ENCODE measurements around the gene GPR161. TPM values are rescaled to one million over a fixed set of nuclear protein-coding genes. Genes with fewer than 3 reads are reported as not detected.

GPR161 gene
- total and polyA plus RNA-seq, 9 of the 15 experiments (the other 6 are each of a cell fraction or from before 2014, with no cell fraction given) = 0.15 to 2.4 (median 0.76) TPM

- TF ChIP-seq PATZ1 (CRISPR knock-in tag; IDR thresholded peaks at IDR 0.05; ENCODE audit: borderline replicate concordance) = peak; percentile 25; the same call in 1 of the 2 replicates
- TF ChIP-seq FOXM1 (IDR thresholded peaks at IDR 0.05; ENCODE audit: low read depth) = peak; percentile 51; the same call in 1 of the 2 replicates
- TF ChIP-seq FOXM1 (CRISPR knock-in tag; IDR thresholded peaks at IDR 0.05; ENCODE audit: low read depth) = peak; percentile 48; the same call in 1 of the 2 replicates
- no peak for TF ChIP-seq HMG20A (CRISPR knock-in tag; conservative IDR thresholded peaks at IDR 0.05)
- no peak for TF ChIP-seq ZBTB8A (IDR thresholded peaks at IDR 0.05; ENCODE audit: partially characterized antibody)
- peak; percentile 51 for TF ChIP-seq TAF9B (IDR thresholded peaks at IDR 0.05; ENCODE audit: partially characterized antibody)
- peak; percentile 77 for TF ChIP-seq CEBPB (tag; IDR thresholded peaks at IDR 0.05)
- peak; percentile 84 for TF ChIP-seq ESRRA (IDR thresholded peaks at IDR 0.05; ENCODE audit: borderline replicate concordance, low read depth)
- TF ChIP-seq CREB5 (CRISPR knock-in tag; IDR thresholded peaks at IDR 0.05) = peak; percentile 89; the same call in 1 of the 2 replicates
- TF ChIP-seq RFX7 (CRISPR knock-in tag; IDR thresholded peaks at IDR 0.05) = no peak
- no peak for TF ChIP-seq PREB (CRISPR knock-in tag; IDR thresholded peaks at IDR 0.05)
- TF ChIP-seq E2F4 (CRISPR knock-in tag; IDR thresholded peaks at IDR 0.05; ENCODE audit: low read depth) = 0 out of 2 replicates have a peak, but pooled peaks have one; percentile 43
- TF ChIP-seq ZNF224 (CRISPR knock-in tag; IDR thresholded peaks at IDR 0.05) = no peak
- no peak for TF ChIP-seq ARID2 (IDR thresholded peaks at IDR 0.05)
- TF ChIP-seq ZNF77 (CRISPR knock-in tag; IDR thresholded peaks at IDR 0.05) = no peak
- no peak for TF ChIP-seq SP2 (IDR thresholded peaks at IDR 0.05; ENCODE audit: extremely low read depth, low read depth, low read length, poor library complexity, severe bottlenecking)
- TF ChIP-seq ZNF282 (CRISPR knock-in tag; IDR thresholded peaks at IDR 0.05) = no peak
- TF ChIP-seq ZNF780A (CRISPR knock-in tag; IDR thresholded peaks at IDR 0.05) = no peak
- TF ChIP-seq GTF3C2 (IDR thresholded peaks at IDR 0.05; ENCODE audit: borderline replicate concordance, extremely low read depth, insufficient read length) = no peak
Measured at GRCh38 chr1:168178638-168179437, 42.1 kb upstream of the GPR161 start, which contains the start of gene TIPRL (continued).

Measured in K562 (cell line).